Ishikawa (cell line): ENCODE measurements around the gene IMMP2L.

ENCODE experiments used
- CEBPB ChIP-seq: IDR thresholded peaks from 2 replicates; pipeline ENCODE4 v1.6.1; 2012
- CREB1 ChIP-seq: IDR thresholded peaks from 2 replicates; pipeline ENCODE4 v1.6.1; 2012; ENCODE audit warnings: low read depth
- EGR1 ChIP-seq: IDR thresholded peaks from 2 replicates; pipeline ENCODE4 v1.6.1; 2012
- EP300 ChIP-seq: IDR thresholded peaks from 2 replicates; pipeline ENCODE4 v1.6.1; 2012; ENCODE audit warnings: borderline replicate concordance
- FOXM1 ChIP-seq: IDR thresholded peaks from 2 replicates; pipeline ENCODE4 v1.6.1; 2012; ENCODE audit warnings: low read depth, borderline replicate concordance
- MAX ChIP-seq: IDR thresholded peaks from 2 replicates; pipeline ENCODE4 v1.6.1; 2012
- NFIC ChIP-seq: IDR thresholded peaks from 2 replicates; pipeline ENCODE4 v1.6.1; 2012
- RAD21 ChIP-seq: IDR thresholded peaks from 2 replicates; pipeline ENCODE4 v1.6.1; 2012; ENCODE audit warnings: low read depth
- REST ChIP-seq: IDR thresholded peaks from 2 replicates; pipeline ENCODE4 v1.6.1; 2012; ENCODE audit warnings: low read depth, mild to moderate bottlenecking
- TAF1 ChIP-seq: IDR thresholded peaks from 2 replicates; pipeline ENCODE4 v1.6.1; 2012; ENCODE audit warnings: low read depth, mild to moderate bottlenecking
- TCF12 ChIP-seq: IDR thresholded peaks from 2 replicates; pipeline ENCODE4 v1.6.1; 2012; ENCODE audit warnings: low read depth
- TEAD4 ChIP-seq: IDR thresholded peaks from 2 replicates; pipeline ENCODE4 v1.6.1; 2012
- USF1 ChIP-seq: IDR thresholded peaks from 2 replicates; pipeline ENCODE4 v1.6.1; 2012
- YY1 ChIP-seq: IDR thresholded peaks from 2 replicates; pipeline ENCODE4 v1.6.1; 2012; ENCODE audit warnings: low read depth
- ZBTB7A ChIP-seq: IDR thresholded peaks from 2 replicates; pipeline ENCODE4 v1.6.1; 2012; ENCODE audit warnings: low read depth

IMMP2L gene

GRCh38 chr7:111160297-111160696, 402.0 kb downstream of the IMMP2L start:
- TF ChIP-seq CREB1 (no peak), REST (no peak), NFIC (no peak), TAF1 (no peak), USF1 (no peak), TEAD4 (no peak), CEBPB (no peak), EGR1 (no peak), RAD21 (no peak), MAX (no peak), YY1 (no peak), TCF12 (no peak), EP300 (no peak)

GRCh38 chr7:111159426-111159825, 402.9 kb downstream of the IMMP2L start:
- TF ChIP-seq ZBTB7A = no peak
- no peak for TF ChIP-seq CREB1
- TF ChIP-seq FOXM1 = no peak
- TF ChIP-seq USF1 = no peak
- TF ChIP-seq YY1 = no peak
- no peak for TF ChIP-seq MAX
- TF ChIP-seq TEAD4 = no peak
- no peak for TF ChIP-seq EP300
- TF ChIP-seq EGR1 = no peak
- TF ChIP-seq NFIC = no peak
- no peak for TF ChIP-seq CEBPB
- no peak for TF ChIP-seq TAF1

GRCh38 chr7:111150709-111151108, 411.6 kb downstream of the IMMP2L start:
- TF ChIP-seq FOXM1 (no peak), REST (no peak), RAD21 (no peak), NFIC (no peak), TCF12 (no peak), TEAD4 (no peak), CREB1 (no peak), USF1 (no peak), MAX (no peak), ZBTB7A (no peak), EGR1 (no peak), EP300 (no peak), CEBPB (no peak), TAF1 (no peak), YY1 (no peak)

GRCh38 chr7:111147708-111148533, 414.4 kb downstream of the IMMP2L start:
- TF ChIP-seq CEBPB (no peak), USF1 (no peak), MAX (no peak), FOXM1 (no peak), ZBTB7A (no peak), REST (no peak), TAF1 (no peak), TCF12 (no peak), EGR1 (no peak), RAD21 (no peak)
